Natural killer cell (primary cell): ENCODE data around the gene BSG. TPM values are rescaled to one million over a fixed set of nuclear protein-coding genes. Genes with fewer than 3 reads are reported as not detected.
"Not testable (repeated sequence)": the region's sequence is repeated elsewhere in the genome, so short reads cannot be mapped to it uniquely, and the experiment has no call there.

Experiments used
- ATAC-seq, 3 donors: fragments of 150-1000 bp in 2 of 3; fragments of 200-7000 bp in 1 of 3; cut with Tn5 transposase; 1 replicate in 1 of 3; 2 replicates in 2 of 3; pipeline ENCODE4 v1.10.0; 2021; ENCODE audit warnings: mild to moderate bottlenecking in 2 of 3, moderate library complexity in 2 of 3
- DNase-seq, 2 donors: peaks; one replicate each; pipeline versions ENCODE4 v3.0.0 to v3.0.0-alpha.2; 2013 to 2021; ENCODE audit warnings: mixed read lengths in 1 of 2
- H3K27ac ChIP-seq: one replicate; pipeline ENCODE4 v1.5.1; 2013; ENCODE audit warnings: mild to moderate bottlenecking, low read length
- H3K27me3 ChIP-seq: one replicate; pipeline ENCODE4 v1.6.1; 2013; ENCODE audit warnings: low read length; ENCODE audit not compliant: control insufficient read depth, insufficient read depth
- H3K36me3 ChIP-seq: one replicate; pipeline ENCODE4 v1.6.1; 2013; ENCODE audit warnings: low read length; ENCODE audit not compliant: control insufficient read depth, insufficient read depth
- H3K4me1 ChIP-seq: one replicate; pipeline ENCODE4 v1.6.1; 2013; ENCODE audit warnings: low read length; ENCODE audit not compliant: control insufficient read depth, insufficient read depth
- H3K4me3 ChIP-seq: one replicate; pipeline ENCODE4 v1.5.1; 2013; ENCODE audit warnings: low read length
- H3K9me3 ChIP-seq: one replicate; pipeline ENCODE4 v1.6.1; 2013; ENCODE audit warnings: low read length; ENCODE audit not compliant: control insufficient read depth, insufficient read depth
- H3K27ac Mint-ChIP-seq, 2 donors: one replicate each; pipeline ENCODE4 v1.8.0; 2022; ENCODE audit warnings: mild to moderate bottlenecking in 2 of 2, mixed read lengths in 2 of 2, moderate library complexity in 1 of 2
- H3K27me3 Mint-ChIP-seq, 2 donors: one replicate each; pipeline ENCODE4 v1.8.0; 2022; ENCODE audit warnings: low read depth in 2 of 2, mixed read lengths in 2 of 2
- H3K36me3 Mint-ChIP-seq: one replicate; pipeline ENCODE4 v1.8.0; 2022; ENCODE audit warnings: mixed read lengths
- H3K4me1 Mint-ChIP-seq, 2 donors: one replicate each; pipeline ENCODE4 v1.8.0; 2022; ENCODE audit warnings: mixed read lengths in 2 of 2
- H3K4me3 Mint-ChIP-seq: one replicate; pipeline ENCODE4 v1.8.0; 2022; ENCODE audit warnings: mild to moderate bottlenecking, moderate library complexity, mixed read lengths
- H3K9me3 Mint-ChIP-seq, 2 donors: one replicate each; pipeline ENCODE4 v1.8.0; 2022; ENCODE audit warnings: mixed read lengths in 2 of 2
- CTCF ChIP-seq: fragments of 200-600 bp; IDR thresholded peaks from one replicate; pipeline ENCODE4 v1.8.0; 2022; ENCODE audit warnings: antibody characterized with exemption
- WGBS: methylation state at CpG from one replicate; pipeline ENCODE4 v1.1.7; 2013; ENCODE audit warnings: missing lambda C conversion rate; ENCODE audit not compliant: insufficient coverage; 5-methylcytosine and 5-hydroxymethylcytosine counted together
- intact Hi-C: fragments of 100-400 bp; cut with micrococcal nuclease; formaldehyde crosslinking; loops from one replicate; pipeline ENCODE4 v1.14.2; 2022
- total RNA-seq, 4 donors: library from RNA; stranded (reverse); fragments of 120-200 nt in 1 of 4; gene quantifications; one replicate each; pipeline versions ENCODE4 v1.2.3 to v1.2.4, GENCODE V29; 2013 to 2022

Gene BSG
- total RNA-seq, 3 donors from 2014 or later (not counting 1 experiment from before 2014, with no cell fraction given) = 229 to 248 (median 236) TPM

- intact Hi-C loops = no loop called here
- no peak overlapping the region for H3K27ac ChIP-seq
- H3K27me3 ChIP-seq = no peaks in the 10 kb centered on the region
- H3K36me3 ChIP-seq = no peaks in the 10 kb centered on the region
- TF ChIP-seq CTCF = no peak
- no peak for ATAC-seq
- WGBS = 92% methylated on average over 28 of the region's 28 CpGs
- no peaks in the 10 kb centered on the region for H3K4me1 Mint-ChIP-seq
- DNase-seq = no peak
- H3K9me3 ChIP-seq = no peaks in the 10 kb centered on the region
- H3K27ac Mint-ChIP-seq = no peak overlapping the region
- no peaks in the 10 kb centered on the region for H3K27me3 Mint-ChIP-seq
- H3K4me3 ChIP-seq = no peak overlapping the region
- no peak overlapping the region for H3K4me3 Mint-ChIP-seq
- H3K4me1 ChIP-seq = no peaks in the 10 kb centered on the region
- H3K36me3 Mint-ChIP-seq = no peaks in the 10 kb centered on the region
- H3K9me3 Mint-ChIP-seq = peaks cover 0 to 3% of the 10 kb centered on the region in 2 donors
These were observed 28.9 kb downstream of the BSG start for GRCh38 chr19:601310-601709.

DNA sequence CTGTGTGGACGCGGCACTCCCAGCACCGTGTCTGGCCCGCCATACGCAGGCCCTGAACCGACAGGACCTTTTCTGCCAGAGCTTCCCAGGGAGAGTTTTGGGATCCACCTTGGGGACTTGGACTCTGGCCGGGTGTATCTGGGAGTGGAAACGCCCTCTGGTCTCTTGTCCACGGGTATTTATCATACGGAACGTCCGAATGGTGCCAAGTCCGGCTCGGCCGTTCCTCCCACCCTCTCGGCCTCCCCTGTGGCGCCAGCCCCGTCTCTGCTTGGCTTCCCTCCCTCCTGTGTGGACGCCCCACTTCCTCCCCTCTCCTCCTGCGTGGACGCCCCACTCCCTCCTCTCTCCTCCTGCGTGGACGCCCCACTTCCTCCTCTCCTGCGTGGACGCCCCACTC is 29.4 kb downstream of the BSG start:
- no peaks in the 10 kb centered on the region for H3K36me3 Mint-ChIP-seq
- 76% methylated on average over 25 of the region's 25 CpGs for WGBS
- H3K4me1 Mint-ChIP-seq = no peaks in the 10 kb centered on the region
- no peak overlapping the region for H3K4me3 Mint-ChIP-seq
- no peaks in the 10 kb centered on the region for H3K27me3 ChIP-seq
- H3K9me3 Mint-ChIP-seq = peaks cover 0 to 3% of the 10 kb centered on the region in 2 donors
- H3K27ac Mint-ChIP-seq = no peak overlapping the region
- no peak for ATAC-seq
- no peaks in the 10 kb centered on the region for H3K36me3 ChIP-seq
- H3K4me3 ChIP-seq = no peak overlapping the region
- H3K27me3 Mint-ChIP-seq = no peaks in the 10 kb centered on the region
- no peak for DNase-seq
- no peak for TF ChIP-seq CTCF
- no peaks in the 10 kb centered on the region for H3K4me1 ChIP-seq
- H3K9me3 ChIP-seq = no peaks in the 10 kb centered on the region
- intact Hi-C loops = no loop called here
- no peak overlapping the region for H3K27ac ChIP-seq

DNA sequence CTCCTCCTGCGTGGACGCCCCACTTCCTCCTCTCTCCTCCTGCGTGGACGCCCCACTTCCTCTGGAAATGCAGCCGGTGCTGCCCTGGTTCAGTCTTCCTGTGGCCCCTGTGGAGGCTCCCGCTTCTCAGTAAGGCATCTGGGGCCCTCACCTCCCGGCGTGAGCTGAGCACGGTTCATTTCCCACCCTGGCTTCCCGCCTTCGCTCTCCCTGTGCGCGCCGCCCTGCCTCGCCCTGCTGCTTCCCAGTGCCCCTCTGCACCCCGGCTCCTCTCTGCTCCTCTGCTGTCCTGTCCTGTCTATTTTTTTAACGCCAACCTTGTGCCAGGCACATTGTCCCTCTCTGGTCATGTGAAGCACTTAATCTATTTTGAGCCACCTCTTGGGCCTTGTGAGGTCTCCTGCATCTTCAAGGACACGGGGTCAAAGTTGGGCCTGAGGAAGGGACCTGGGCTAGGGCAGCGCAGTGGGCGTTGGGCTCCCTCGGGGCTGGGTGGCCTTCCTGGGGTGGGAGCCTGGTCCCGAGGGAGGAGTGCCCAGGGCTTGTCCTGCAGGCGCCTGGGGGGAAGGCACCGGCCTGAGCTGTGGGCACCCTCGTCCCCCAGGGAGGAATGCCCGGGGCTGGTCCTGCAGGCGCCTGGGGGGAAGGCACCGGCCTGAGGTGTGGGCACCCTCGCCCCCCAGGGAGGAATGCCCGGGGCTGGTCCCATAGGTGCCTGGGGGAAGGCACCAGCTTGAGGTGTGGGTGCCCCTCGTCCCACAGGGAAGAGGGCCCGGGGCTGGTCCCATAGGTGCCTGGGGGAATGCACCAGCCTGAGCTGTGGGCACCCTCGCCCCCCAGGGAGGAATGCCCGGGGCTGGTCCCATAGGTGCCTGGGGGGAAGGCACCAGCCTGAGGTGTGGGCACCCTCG is 30.2 kb downstream of the BSG start:
- Histone ChIP-seq H3K27me3 (no peaks in the 10 kb centered on the region), H3K4me3 (no peak overlapping the region), H3K4me1 (no peaks in the 10 kb centered on the region), H3K27ac (no peak overlapping the region), H3K36me3 (no peaks in the 10 kb centered on the region), H3K9me3 (no peaks in the 10 kb centered on the region)
- H3K9me3 Mint-ChIP-seq = peaks cover 0 to 3% of the 10 kb centered on the region in 2 donors
- H3K27ac Mint-ChIP-seq = no peak overlapping the region
- ATAC-seq = no peak
- intact Hi-C loops = no loop called here
- H3K36me3 Mint-ChIP-seq = no peaks in the 10 kb centered on the region
- H3K27me3 Mint-ChIP-seq = no peaks in the 10 kb centered on the region
- 71% methylated on average over 35 of the region's 35 CpGs for WGBS
- no peak for TF ChIP-seq CTCF
- H3K4me1 Mint-ChIP-seq = no peaks in the 10 kb centered on the region
- H3K4me3 Mint-ChIP-seq = no peak overlapping the region
- DNase-seq = no peak

- H3K4me3 ChIP-seq, H3K27me3 ChIP-seq, H3K4me3 Mint-ChIP-seq, H3K27ac Mint-ChIP-seq, H3K9me3 ChIP-seq, intact Hi-C loops, H3K4me1 ChIP-seq, H3K36me3 ChIP-seq, H3K27me3 Mint-ChIP-seq, DNase-seq, H3K27ac ChIP-seq, H3K4me1 Mint-ChIP-seq, ATAC-seq, H3K9me3 Mint-ChIP-seq, H3K36me3 Mint-ChIP-seq: not testable (repeated sequence)
- WGBS = 89% methylated on average over 13 of the region's 13 CpGs
These were observed 30.9 kb downstream of the BSG start for GRCh38 chr19:603302-603639.

DNA sequence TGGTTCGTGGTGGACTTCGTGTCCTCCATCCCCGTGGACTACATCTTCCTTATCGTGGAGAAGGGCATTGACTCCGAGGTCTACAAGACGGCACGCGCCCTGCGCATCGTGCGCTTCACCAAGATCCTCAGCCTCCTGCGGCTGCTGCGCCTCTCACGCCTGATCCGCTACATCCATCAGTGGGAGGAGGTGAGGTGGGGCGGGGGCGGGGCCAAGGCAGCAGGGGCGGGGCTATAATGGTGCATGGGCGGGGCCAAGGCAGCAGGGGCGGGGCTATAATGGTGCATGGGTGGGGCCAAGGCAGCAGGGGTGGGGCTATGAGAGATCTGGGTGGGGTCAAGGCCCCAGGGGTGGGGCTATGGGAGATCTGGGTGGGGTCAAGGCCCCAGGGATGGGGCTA is 31.4 kb downstream of the BSG start:
- H3K4me3 ChIP-seq, DNase-seq, intact Hi-C loops, H3K27ac Mint-ChIP-seq, H3K4me1 Mint-ChIP-seq, H3K9me3 ChIP-seq, H3K27me3 Mint-ChIP-seq, H3K4me3 Mint-ChIP-seq, H3K9me3 Mint-ChIP-seq, H3K27me3 ChIP-seq, H3K36me3 Mint-ChIP-seq, H3K27ac ChIP-seq, H3K36me3 ChIP-seq: not testable (repeated sequence)
- WGBS = 93% methylated on average over 20 of the region's 20 CpGs
- peak; percentile 56 to 75 (median 74) for ATAC-seq
- peaks cover 11% of the 10 kb centered on the region for H3K4me1 ChIP-seq
